Cardiac muscle cell (in vitro differentiated cells and primary cell): ENCODE data around the gene ST13. TPM values are rescaled to one million over a fixed set of nuclear protein-coding genes. Genes with fewer than 3 reads are reported as not detected.
"Not testable (repeated sequence)": the region's sequence is repeated elsewhere in the genome, so short reads cannot be mapped to it uniquely, and the experiment has no call there.

Source experiments
- DNase-seq, 2 donors: peaks; one replicate each; pipeline versions ENCODE4 v3.0.0 to v3.0.0-alpha.2; 2010 to 2017; ENCODE audit warnings: low read depth in 1 of 2, low spot score in 1 of 2
- H3K27ac ChIP-seq: fragments of 200-600 bp; sonication (generic); 2 replicates; pipeline ENCODE4 v1.5.1; 2016
- H3K27me3 ChIP-seq: fragments of 200-600 bp; sonication (generic); 2 replicates; pipeline ENCODE4 v1.6.0; 2016; ENCODE audit warnings: control low read depth
- H3K36me3 ChIP-seq: fragments of 200-600 bp; sonication (generic); 2 replicates; pipeline ENCODE4 v1.5.1; 2016; ENCODE audit warnings: control low read depth
- H3K4me1 ChIP-seq: fragments of 200-600 bp; sonication (generic); 2 replicates; pipeline ENCODE4 v1.8.1; 2017; ENCODE audit warnings: low read depth, mild to moderate bottlenecking, mixed run types
- H3K4me3 ChIP-seq: fragments of 200-600 bp; sonication (generic); 2 replicates; pipeline ENCODE4 v1.5.1; 2016; ENCODE audit warnings: mild to moderate bottlenecking
- H3K9me3 ChIP-seq: fragments of 200-600 bp; sonication (generic); 2 replicates; pipeline ENCODE4 v1.5.1; 2017; ENCODE audit warnings: low read depth, mild to moderate bottlenecking, control low read depth
- polyA plus RNA-seq: library from polyadenylated mRNA; unstranded; fragments of >200 nt; fragmentation: Nextera tagmentation; extraction: Ambion mirVana; gene quantifications from 2 replicates; pipeline ENCODE4 v1.2.1, GENCODE V29; 2016
- total RNA-seq: library from RNA; depleted of rRNA; stranded (reverse); fragments of >200 nt; gene quantifications from 2 replicates; pipeline ENCODE4 v1.2.3, GENCODE V29; 2016
- TF ChIP-seq, protein P1 (sequence below): IDR thresholded peaks from 2 replicates; pipeline ENCODE4 v1.5.1; 2012; ENCODE audit warnings: low read depth, mild to moderate bottlenecking, low read length

The ST13 gene
- total and polyA plus RNA-seq, 2 experiments from 2014 or later, result 216 to 301 TPM

DNA sequence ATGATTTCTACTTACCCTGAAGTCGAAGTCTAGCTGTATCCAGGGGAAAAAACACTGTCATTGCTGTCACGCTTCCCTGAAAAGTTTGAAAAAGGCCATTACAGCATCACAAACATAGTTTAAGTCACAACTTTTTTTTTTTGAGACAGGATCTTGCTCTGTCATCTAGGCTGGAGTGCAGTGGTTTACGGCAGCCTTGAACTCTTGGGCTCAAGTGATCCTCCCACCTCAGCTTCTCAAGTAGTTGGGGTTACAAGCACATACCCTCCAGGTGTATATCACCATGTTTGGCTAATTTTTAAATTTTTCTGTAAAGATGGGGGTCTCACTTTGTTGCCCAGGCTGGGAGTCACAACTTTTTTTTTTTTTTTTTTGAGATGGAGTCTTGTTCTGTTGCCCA lies 57.4 kb downstream of the ST13 start:
- H3K9me3 ChIP-seq, result no peaks in the 10 kb centered on the region
- no peaks in the 10 kb centered on the region for H3K4me1 ChIP-seq
- DNase-seq, result no peak
- no peaks in the 10 kb centered on the region for H3K36me3 ChIP-seq
- no peaks in the 10 kb centered on the region for H3K27me3 ChIP-seq
- TF ChIP-seq, protein P1, sequence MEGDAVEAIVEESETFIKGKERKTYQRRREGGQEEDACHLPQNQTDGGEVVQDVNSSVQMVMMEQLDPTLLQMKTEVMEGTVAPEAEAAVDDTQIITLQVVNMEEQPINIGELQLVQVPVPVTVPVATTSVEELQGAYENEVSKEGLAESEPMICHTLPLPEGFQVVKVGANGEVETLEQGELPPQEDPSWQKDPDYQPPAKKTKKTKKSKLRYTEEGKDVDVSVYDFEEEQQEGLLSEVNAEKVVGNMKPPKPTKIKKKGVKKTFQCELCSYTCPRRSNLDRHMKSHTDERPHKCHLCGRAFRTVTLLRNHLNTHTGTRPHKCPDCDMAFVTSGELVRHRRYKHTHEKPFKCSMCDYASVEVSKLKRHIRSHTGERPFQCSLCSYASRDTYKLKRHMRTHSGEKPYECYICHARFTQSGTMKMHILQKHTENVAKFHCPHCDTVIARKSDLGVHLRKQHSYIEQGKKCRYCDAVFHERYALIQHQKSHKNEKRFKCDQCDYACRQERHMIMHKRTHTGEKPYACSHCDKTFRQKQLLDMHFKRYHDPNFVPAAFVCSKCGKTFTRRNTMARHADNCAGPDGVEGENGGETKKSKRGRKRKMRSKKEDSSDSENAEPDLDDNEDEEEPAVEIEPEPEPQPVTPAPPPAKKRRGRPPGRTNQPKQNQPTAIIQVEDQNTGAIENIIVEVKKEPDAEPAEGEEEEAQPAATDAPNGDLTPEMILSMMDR, result no peak
- no peak overlapping the region for H3K27ac ChIP-seq
- no peak overlapping the region for H3K4me3 ChIP-seq

- Histone ChIP-seq H3K27me3 (no peaks in the 10 kb centered on the region), H3K27ac (no peak overlapping the region), H3K36me3 (no peaks in the 10 kb centered on the region), H3K9me3 (no peaks in the 10 kb centered on the region), H3K4me3 (no peak overlapping the region), H3K4me1 (no peaks in the 10 kb centered on the region)
- no peak for DNase-seq
- TF ChIP-seq, protein P1, result no peak
Observed at GRCh38 chr22:40797427-40797826, 59.0 kb downstream of the ST13 start.

DNA sequence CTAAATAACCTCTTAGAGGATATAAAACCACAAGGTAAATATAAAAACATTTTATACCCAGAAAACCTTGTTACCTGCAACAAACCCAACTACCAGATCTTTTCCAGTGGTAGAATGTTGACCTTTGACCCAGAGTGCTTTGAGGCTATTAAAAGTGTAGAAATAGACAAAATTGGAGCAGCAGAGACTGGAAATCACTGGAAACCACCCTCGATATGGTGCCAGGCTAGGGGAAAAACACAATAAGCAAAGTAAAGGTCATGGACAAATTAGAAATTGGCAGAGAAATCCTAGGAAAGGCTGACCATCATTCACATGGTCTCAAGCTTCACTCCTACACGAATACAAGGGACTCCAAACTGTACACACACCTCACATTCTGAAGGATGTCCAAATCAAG lies 64.0 kb downstream of the ST13 start:
- H3K4me1 ChIP-seq, result no peaks in the 10 kb centered on the region
- DNase-seq, result no peak
- peaks cover 4% of the 10 kb centered on the region for H3K36me3 ChIP-seq
- no peaks in the 10 kb centered on the region for H3K9me3 ChIP-seq
- no peak overlapping the region for H3K27ac ChIP-seq
- TF ChIP-seq, protein P1, result no peak
- no peak overlapping the region for H3K4me3 ChIP-seq
- H3K27me3 ChIP-seq, result no peaks in the 10 kb centered on the region

GRCh38 chr22:40791241-40791640 lies 65.2 kb downstream of the ST13 start:
- DNase-seq, result peak in 1 of 2 donors; percentile 28
- H3K9me3 ChIP-seq, result no peaks in the 10 kb centered on the region
- peaks cover 4% of the 10 kb centered on the region for H3K36me3 ChIP-seq
- TF ChIP-seq, protein P1, result no peak
- no peaks in the 10 kb centered on the region for H3K27me3 ChIP-seq
- H3K4me1 ChIP-seq, result no peaks in the 10 kb centered on the region
- H3K4me3 ChIP-seq, result no peak overlapping the region
- no peak overlapping the region for H3K27ac ChIP-seq

DNA sequence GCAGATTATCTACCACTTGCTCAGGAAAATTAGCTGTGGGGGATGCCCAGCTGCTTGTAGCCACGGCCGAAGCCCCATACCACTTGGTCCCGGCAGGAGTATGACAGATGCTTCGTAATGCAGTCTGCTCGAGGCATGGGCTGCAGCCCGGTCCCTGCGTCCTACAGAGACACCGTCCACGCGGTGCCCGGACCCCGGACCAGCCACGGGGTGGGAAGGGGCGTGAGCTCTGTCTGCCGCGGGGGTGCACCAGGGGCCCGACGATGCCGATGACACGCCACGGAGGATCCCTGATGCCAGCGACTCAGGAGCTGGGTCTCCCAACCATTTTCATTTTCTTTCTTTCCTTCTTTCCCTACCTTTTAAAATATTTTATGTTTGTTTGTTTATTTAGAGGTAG lies 67.3 kb downstream of the ST13 start:
- H3K27ac ChIP-seq, result no peak overlapping the region
- no peak for DNase-seq
- TF ChIP-seq, protein P1, result no peak
- no peak overlapping the region for H3K4me3 ChIP-seq
- H3K9me3 ChIP-seq, result no peaks in the 10 kb centered on the region
- no peaks in the 10 kb centered on the region for H3K4me1 ChIP-seq
- H3K27me3 ChIP-seq, result no peaks in the 10 kb centered on the region
- H3K36me3 ChIP-seq, result peaks cover 4% of the 10 kb centered on the region

DNA sequence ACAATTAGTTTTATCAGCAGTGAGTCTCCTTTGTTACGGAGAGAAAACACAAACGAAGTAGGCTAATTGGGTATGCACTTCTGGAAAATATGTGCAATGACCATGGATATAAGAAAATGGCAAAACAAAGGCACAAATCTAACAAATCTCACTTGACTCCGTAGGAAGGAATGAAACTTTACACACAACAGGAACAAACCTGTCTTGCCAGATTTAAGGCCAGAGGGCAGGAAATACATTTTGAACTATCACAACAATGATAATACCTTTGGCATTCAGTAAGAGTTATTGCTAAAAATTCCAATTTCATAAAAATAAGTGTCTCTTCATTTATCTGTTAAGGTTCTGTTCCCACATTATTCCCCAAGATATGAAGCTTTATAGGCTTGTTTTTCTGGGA lies 73.9 kb downstream of the ST13 start:
- DNase-seq, result no peak
- H3K4me3 ChIP-seq, result no peak overlapping the region
- peaks cover 9% of the 10 kb centered on the region for H3K27me3 ChIP-seq
- H3K36me3 ChIP-seq, result no peaks in the 10 kb centered on the region
- no peaks in the 10 kb centered on the region for H3K9me3 ChIP-seq
- H3K4me1 ChIP-seq, result no peaks in the 10 kb centered on the region
- H3K27ac ChIP-seq, result no peak overlapping the region
- TF ChIP-seq, protein P1, result no peak

DNA sequence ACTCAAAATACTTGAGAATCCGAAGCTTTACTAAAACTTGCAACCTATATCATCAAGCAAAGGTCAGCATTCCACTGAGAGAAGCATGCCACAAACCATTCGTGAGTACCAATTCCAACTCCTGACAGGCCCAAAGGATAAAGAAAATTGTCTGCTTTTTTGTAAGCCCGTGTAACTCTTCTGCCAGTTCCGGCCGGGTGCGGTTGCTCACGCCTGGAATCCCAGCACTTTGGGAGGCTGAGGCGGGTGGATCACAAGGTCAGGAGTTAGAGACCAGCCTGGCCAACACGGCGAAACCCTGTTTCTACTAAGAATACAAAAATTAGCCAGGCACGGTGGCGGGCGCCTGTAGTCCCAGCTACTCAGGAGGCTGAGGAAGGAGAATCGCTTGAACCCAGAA lies 74.7 kb downstream of the ST13 start:
- H3K9me3 ChIP-seq, H3K27ac ChIP-seq, DNase-seq, H3K4me1 ChIP-seq, H3K4me3 ChIP-seq, H3K36me3 ChIP-seq: not testable (repeated sequence)
- peaks cover 15% of the 10 kb centered on the region for H3K27me3 ChIP-seq
